CD4-positive, CD25-positive, alpha-beta regulatory T cell (primary cell): ENCODE data around the gene AP3B1. TPM values are rescaled to one million over a fixed set of nuclear protein-coding genes. Genes with fewer than 3 reads are reported as not detected.

ENCODE experiments used
- ATAC-seq, 2 donors: fragments of 150-1000 bp; cut with Tn5 transposase; one replicate each; pipeline ENCODE4 v1.10.0; 2021; ENCODE audit warnings: low read depth in 2 of 2, moderate number of reproducible peaks in 2 of 2, moderate library complexity in 1 of 2
- DNase-seq, 3 donors: peaks; one replicate each; pipeline versions ENCODE4 v3.0.0 to v3.0.0-alpha.2; 2012 to 2022; ENCODE audit warnings: mixed read lengths in 1 of 3
- H3K27ac ChIP-seq: one replicate; pipeline ENCODE4 v1.7.0; 2013; ENCODE audit warnings: mild to moderate bottlenecking, low read length; ENCODE audit not compliant: insufficient read depth, poor library complexity, severe bottlenecking
- H3K27me3 ChIP-seq: one replicate; pipeline ENCODE4 v1.7.0; 2013; ENCODE audit warnings: low read length; ENCODE audit not compliant: control insufficient read depth, insufficient read depth
- H3K36me3 ChIP-seq: one replicate; pipeline ENCODE4 v1.7.0; 2013; ENCODE audit warnings: mild to moderate bottlenecking, low read length, moderate library complexity; ENCODE audit not compliant: control insufficient read depth, insufficient read depth
- H3K4me1 ChIP-seq: 2 replicates; pipeline ENCODE4 v1.7.0; 2013; ENCODE audit warnings: mild to moderate bottlenecking, low read length; ENCODE audit not compliant: insufficient read depth, control insufficient read depth, poor library complexity, severe bottlenecking
- H3K4me3 ChIP-seq: one replicate; pipeline ENCODE4 v1.7.0; 2013; ENCODE audit warnings: low read depth, mild to moderate bottlenecking, low read length, moderate library complexity
- H3K9me3 ChIP-seq, 2 experiments: 1 replicate in 1 of 2; 2 replicates in 1 of 2; pipeline ENCODE4 v1.7.0; 2013; ENCODE audit warnings: low read length in 2 of 2, mild to moderate bottlenecking in 1 of 2, moderate library complexity in 1 of 2; ENCODE audit not compliant: control insufficient read depth in 2 of 2
- H3K27ac Mint-ChIP-seq, 3 donors: one replicate each; pipeline ENCODE4 v1.8.0; 2020 to 2022; ENCODE audit warnings: mild to moderate bottlenecking in 3 of 3, mixed read lengths in 3 of 3, moderate library complexity in 2 of 3
- H3K27me3 Mint-ChIP-seq: one replicate; pipeline ENCODE4 v1.8.0; 2022; ENCODE audit warnings: mild to moderate bottlenecking, mixed read lengths
- H3K36me3 Mint-ChIP-seq: one replicate; pipeline ENCODE4 v1.8.0; 2020; ENCODE audit warnings: mixed read lengths
- H3K4me1 Mint-ChIP-seq, 4 donors: one replicate each; pipeline ENCODE4 v1.8.0; 2020 to 2022; ENCODE audit warnings: mixed read lengths in 4 of 4, mild to moderate bottlenecking in 1 of 4
- H3K4me3 Mint-ChIP-seq, 4 donors: one replicate each; pipeline ENCODE4 v1.8.0; 2020 to 2022; ENCODE audit warnings: mild to moderate bottlenecking in 4 of 4, mixed read lengths in 4 of 4, moderate library complexity in 3 of 4
- H3K9me3 Mint-ChIP-seq, 7 donors: one replicate each; pipeline ENCODE4 v1.8.0; 2020 to 2022; ENCODE audit warnings: mixed read lengths in 7 of 7, mild to moderate bottlenecking in 3 of 7, moderate library complexity in 2 of 7
- polyA plus RNA-seq, 4 donors: library from polyadenylated mRNA; unstranded; fragments of 300-500 nt; fragmentation: Illumina TruSeq; gene quantifications; one replicate each; pipeline ENCODE4 v1.2.3, GENCODE V29; 2021
- total RNA-seq: library from RNA; stranded (reverse); gene quantifications from one replicate; pipeline ENCODE4 v1.2.3, GENCODE V29; 2022

Gene AP3B1
- total and polyA plus RNA-seq, 5 donors from 2014 or later = 27.9 to 44.5 (median 32.1) TPM

GRCh38 chr5:78133423-78133822, 161.1 kb downstream of the AP3B1 start:
- Histone ChIP-seq H3K27ac (no peak overlapping the region), H3K4me1 (no peaks in the 10 kb centered on the region), H3K36me3 (peaks cover 16% of the 10 kb centered on the region), H3K9me3 (no peaks in the 10 kb centered on the region), H3K4me3 (no peak overlapping the region), H3K27me3 (no peaks in the 10 kb centered on the region)
- ATAC-seq = no peak
- no peak for DNase-seq
- no peak overlapping the region for H3K4me3 Mint-ChIP-seq
- H3K9me3 Mint-ChIP-seq = no peaks in the 10 kb centered on the region
- H3K27me3 Mint-ChIP-seq = no peaks in the 10 kb centered on the region
- H3K4me1 Mint-ChIP-seq = peaks cover 0 to 8% (median 1%) of the 10 kb centered on the region in 4 donors
- H3K27ac Mint-ChIP-seq = peak overlapping the region in 1 of 3 donors; percentile 36
- H3K36me3 Mint-ChIP-seq = peaks cover 21% of the 10 kb centered on the region

- Histone ChIP-seq H3K27me3 (no peaks in the 10 kb centered on the region), H3K36me3 (peaks cover 21% of the 10 kb centered on the region), H3K4me3 (no peak overlapping the region), H3K27ac (no peak overlapping the region), H3K4me1 (no peaks in the 10 kb centered on the region), H3K9me3 (no peaks in the 10 kb centered on the region)
- DNase-seq = no peak
- H3K4me1 Mint-ChIP-seq = peaks cover 0 to 14% (median 1%) of the 10 kb centered on the region in 4 donors
- no peak for ATAC-seq
- H3K27me3 Mint-ChIP-seq = no peaks in the 10 kb centered on the region
- no peaks in the 10 kb centered on the region for H3K9me3 Mint-ChIP-seq
- peak overlapping the region in 1 of 3 donors; percentile 36 for H3K27ac Mint-ChIP-seq
- peaks cover 28% of the 10 kb centered on the region for H3K36me3 Mint-ChIP-seq
- H3K4me3 Mint-ChIP-seq = no peak overlapping the region
These were observed 162.0 kb downstream of the AP3B1 start for GRCh38 chr5:78132507-78132906.

- Mint-ChIP-seq H3K4me1 (peaks cover 0 to 14% (median 1%) of the 10 kb centered on the region in 4 donors), H3K36me3 (peaks cover 40% of the 10 kb centered on the region), H3K9me3 (peaks cover 0 to 3% (median 0%) of the 10 kb centered on the region in 7 donors), H3K27me3 (no peaks in the 10 kb centered on the region), H3K27ac (no peak overlapping the region), H3K4me3 (no peak overlapping the region)
- Histone ChIP-seq H3K27ac (no peak overlapping the region), H3K9me3 (no peaks in the 10 kb centered on the region), H3K36me3 (peaks cover 18% of the 10 kb centered on the region), H3K4me3 (no peak overlapping the region), H3K4me1 (no peaks in the 10 kb centered on the region), H3K27me3 (no peaks in the 10 kb centered on the region)
- DNase-seq = no peak
- no peak for ATAC-seq
These were observed 164.9 kb downstream of the AP3B1 start for GRCh38 chr5:78129597-78129996.

- H3K36me3 ChIP-seq = peaks cover 14% of the 10 kb centered on the region
- ATAC-seq (no peak), DNase-seq (peak in 1 of 3 donors; percentile 3)
- Mint-ChIP-seq H3K9me3 (peaks cover 0 to 3% (median 0%) of the 10 kb centered on the region in 7 donors), H3K27ac (no peak overlapping the region), H3K4me1 (peaks cover 0 to 8% (median 1%) of the 10 kb centered on the region in 4 donors), H3K27me3 (no peaks in the 10 kb centered on the region), H3K36me3 (peaks cover 34% of the 10 kb centered on the region), H3K4me3 (no peak overlapping the region)
- H3K27me3 ChIP-seq = no peaks in the 10 kb centered on the region
- H3K4me1 ChIP-seq = no peaks in the 10 kb centered on the region
- no peak overlapping the region for H3K27ac ChIP-seq
- no peaks in the 10 kb centered on the region for H3K9me3 ChIP-seq
- no peak overlapping the region for H3K4me3 ChIP-seq
These were observed 166.6 kb downstream of the AP3B1 start for GRCh38 chr5:78127875-78128274.

GRCh38 chr5:78126536-78126935, 168.0 kb downstream of the AP3B1 start:
- H3K36me3 ChIP-seq = peaks cover 13% of the 10 kb centered on the region
- Mint-ChIP-seq H3K36me3 (peaks cover 31% of the 10 kb centered on the region), H3K4me1 (peaks cover 0 to 6% (median 1%) of the 10 kb centered on the region in 4 donors), H3K9me3 (peaks cover 0 to 3% (median 0%) of the 10 kb centered on the region in 7 donors), H3K27me3 (no peaks in the 10 kb centered on the region), H3K27ac (no peak overlapping the region), H3K4me3 (peak overlapping the region in 1 of 4 donors; percentile 65)
- no peaks in the 10 kb centered on the region for H3K27me3 ChIP-seq
- DNase-seq (no peak), ATAC-seq (no peak)
- H3K9me3 ChIP-seq = no peaks in the 10 kb centered on the region
- no peak overlapping the region for H3K27ac ChIP-seq
- no peaks in the 10 kb centered on the region for H3K4me1 ChIP-seq
- no peak overlapping the region for H3K4me3 ChIP-seq

- H3K9me3 Mint-ChIP-seq = no peaks in the 10 kb centered on the region
- Histone ChIP-seq H3K4me3 (no peak overlapping the region), H3K4me1 (no peaks in the 10 kb centered on the region), H3K27ac (no peak overlapping the region), H3K36me3 (peaks cover 46% of the 10 kb centered on the region), H3K9me3 (no peaks in the 10 kb centered on the region), H3K27me3 (no peaks in the 10 kb centered on the region)
- no peak overlapping the region for H3K27ac Mint-ChIP-seq
- no peak overlapping the region for H3K4me3 Mint-ChIP-seq
- DNase-seq (no peak), ATAC-seq (no peak)
- peaks cover 5% of the 10 kb centered on the region for H3K27me3 Mint-ChIP-seq
- peaks cover 0 to 4% (median 0%) of the 10 kb centered on the region in 4 donors for H3K4me1 Mint-ChIP-seq
- peaks cover 44% of the 10 kb centered on the region for H3K36me3 Mint-ChIP-seq
These were observed 178.3 kb downstream of the AP3B1 start for GRCh38 chr5:78116167-78116566.

GRCh38 chr5:78113689-78114264, 180.7 kb downstream of the AP3B1 start:
- Histone ChIP-seq H3K27me3 (no peaks in the 10 kb centered on the region), H3K4me1 (no peaks in the 10 kb centered on the region), H3K27ac (no peak overlapping the region), H3K36me3 (peaks cover 57% of the 10 kb centered on the region), H3K9me3 (no peaks in the 10 kb centered on the region), H3K4me3 (no peak overlapping the region)
- DNase-seq (no peak), ATAC-seq (no peak)
- Mint-ChIP-seq H3K9me3 (no peaks in the 10 kb centered on the region), H3K27me3 (peaks cover 5% of the 10 kb centered on the region), H3K27ac (peak overlapping the region in 1 of 3 donors; percentile 70), H3K4me3 (no peak overlapping the region), H3K36me3 (peaks cover 32% of the 10 kb centered on the region), H3K4me1 (peaks cover 0 to 5% (median under 1%) of the 10 kb centered on the region in 4 donors)

GRCh38 chr5:78112931-78113330, 181.6 kb downstream of the AP3B1 start:
- no peaks in the 10 kb centered on the region for H3K9me3 Mint-ChIP-seq
- H3K36me3 Mint-ChIP-seq = peaks cover 38% of the 10 kb centered on the region
- peaks cover 5% of the 10 kb centered on the region for H3K27me3 Mint-ChIP-seq
- H3K4me3 ChIP-seq = no peak overlapping the region
- no peak overlapping the region for H3K27ac Mint-ChIP-seq
- H3K36me3 ChIP-seq = peaks cover 57% of the 10 kb centered on the region
- H3K4me3 Mint-ChIP-seq = no peak overlapping the region
- no peaks in the 10 kb centered on the region for H3K27me3 ChIP-seq
- H3K27ac ChIP-seq = no peak overlapping the region
- no peaks in the 10 kb centered on the region for H3K9me3 ChIP-seq
- DNase-seq = no peak
- no peaks in the 10 kb centered on the region for H3K4me1 ChIP-seq
- ATAC-seq = no peak
- peaks cover 0 to 6% (median 3%) of the 10 kb centered on the region in 4 donors for H3K4me1 Mint-ChIP-seq
